Ovary (tissue), 9 donors: Measurements from ENCODE around the gene HEXD. TPM values are rescaled to one million over a fixed set of nuclear protein-coding genes. Genes with fewer than 3 reads are reported as not detected.

Experiments used
- DNase-seq, 5 donors: peaks; one replicate each; pipeline ENCODE4 v3.0.0-alpha.2; 2019 to 2020
- H3K27ac ChIP-seq, 2 donors: fragments of 200-600 bp; one replicate each; pipeline versions ENCODE4 v1.5.1 to v1.8.0; 2019 to 2022
- H3K27me3 ChIP-seq: fragments of 200-600 bp; one replicate; pipeline ENCODE4 v1.8.0; 2022
- H3K36me3 ChIP-seq: fragments of 200-600 bp; sonication (generic); one replicate; pipeline ENCODE4 v1.5.1; 2019
- H3K4me1 ChIP-seq: one replicate; pipeline ENCODE4 v1.8.1; 2013; ENCODE audit warnings: mild to moderate bottlenecking, moderate library complexity; ENCODE audit not compliant: insufficient read depth
- H3K4me3 ChIP-seq: fragments of 200-600 bp; sonication (generic); one replicate; pipeline ENCODE4 v1.5.1; 2017
- H3K9me3 ChIP-seq, 2 donors: fragments of 200-600 bp in 1 of 2; sonication (generic) in 1 of 2; one replicate each; pipeline versions ENCODE4 v1.5.1 to v1.8.1; 2013 to 2019; ENCODE audit warnings: mild to moderate bottlenecking in 1 of 2, moderate library complexity in 1 of 2
- CTCF ChIP-seq, 3 donors: fragments of 450-650 bp in 2 of 3; fragments of 200-600 bp in 1 of 3; IDR thresholded peaks; one replicate each; pipeline versions ENCODE4 v1.5.1 to v1.8.0; 2016 to 2022; ENCODE audit warnings: antibody characterized with exemption in 3 of 3, mild to moderate bottlenecking in 1 of 3
- EP300 ChIP-seq: sonication (generic); formaldehyde crosslinking; IDR thresholded peaks from one replicate; pipeline ENCODE4 v1.6.1; 2017; ENCODE audit warnings: antibody characterized with exemption
- POLR2A ChIP-seq: fragments of 450-650 bp; IDR thresholded peaks from one replicate; pipeline ENCODE4 v1.6.1; 2017; ENCODE audit warnings: antibody characterized with exemption, mild to moderate bottlenecking, moderate library complexity
- WGBS, 3 donors: extraction: QIAGEN DNeasy Blood & Tissue Kit in 1 of 3; methylation state at CpG; one replicate each; pipeline versions ENCODE4 v1.1.5 to v1.1.7; 2013 to 2017; 5-methylcytosine and 5-hydroxymethylcytosine counted together
- intact Hi-C, 4 donors: fragments of 100-400 bp; cut with DNase I; formaldehyde crosslinking; loops; one replicate each; pipeline versions ENCODE4 v1.11.0 to v1.15.1; 2022 to 2023
- polyA plus RNA-seq, 2 donors: library from polyadenylated mRNA; stranded (reverse); fragments of 200-250 nt in 1 of 2; fragments of 350-450 nt in 1 of 2; fragmentation: Illumina TruSeq in 1 of 2; extraction: RNeasy Lipid Tissue Mini Kit (QIAGEN cat#74804) in 1 of 2; gene quantifications; one replicate each; pipeline ENCODE4 v1.2.3, GENCODE V29; 2013 to 2014
- total RNA-seq, 7 donors: library from RNA; depleted of rRNA in 2 of 7; stranded (reverse); fragments of >200 nt in 2 of 7; fragmentation: NEBNext Ultra II Directional in 3 of 7; extraction: Animal tissue kit (Norgen Biotek cat#: 25700) in 3 of 7; gene quantifications; one replicate each; pipeline versions ENCODE4 v1.1.0 to v1.2.4, GENCODE V29; 2016 to 2023
- donor health status: DM: no; HTN: no; CAD: no; lungs with moderate emphysema.
- donor health status: DM: no; HTN: no; CAD: no.
- donor health status: Bipolar disorder and iron deficiency.
- donor health status: DM: yes; HTN: yes; CAD: no.
- donor health status: DM: no; HTN: no; CAD: no.
- donor health status: DM: yes; HTN: yes; CAD: no.

The HEXD gene
- total and polyA plus RNA-seq, 9 donors: 8.7 to 74.7 (median 46.6) TPM

- H3K36me3 ChIP-seq: no peaks in the 10 kb centered on the region
- H3K4me3 ChIP-seq: no peak overlapping the region
- H3K27ac ChIP-seq: no peak overlapping the region
- WGBS, 3 donors: 93 to 95% (median 94%) methylated on average over 19 to 23 of the region's 23 CpGs
- H3K9me3 ChIP-seq: no peaks in the 10 kb centered on the region
- DNase-seq: no peak
- H3K27me3 ChIP-seq: no peaks in the 10 kb centered on the region
- no peaks in the 10 kb centered on the region for H3K4me1 ChIP-seq
- TF ChIP-seq POLR2A: no peak
- intact Hi-C loops: no loop called here
These were observed 26.6 kb upstream of the HEXD start for GRCh38 chr17:82391496-82392066.

GRCh38 chr17:82392209-82392920 lies 25.8 kb upstream of the HEXD start:
- no peak for TF ChIP-seq POLR2A
- no peak for TF ChIP-seq EP300
- no peak for TF ChIP-seq CTCF (IDR thresholded peaks at IDR 0.05)
- no peaks in the 10 kb centered on the region for H3K9me3 ChIP-seq
- DNase-seq: no peak
- H3K27me3 ChIP-seq: no peaks in the 10 kb centered on the region
- WGBS, 3 donors: 92% methylated on average over 28 of the region's 28 CpGs
- intact Hi-C loops: no loop called here
- H3K27ac ChIP-seq: no peak overlapping the region
- no peaks in the 10 kb centered on the region for H3K36me3 ChIP-seq
- H3K4me1 ChIP-seq: no peaks in the 10 kb centered on the region
- H3K4me3 ChIP-seq: no peak overlapping the region

- intact Hi-C loops: no loop called here
- TF ChIP-seq EP300 (no peak), CTCF (IDR thresholded peaks at IDR 0.05) (no peak), POLR2A (no peak)
- no peak for DNase-seq
- no peaks in the 10 kb centered on the region for H3K4me1 ChIP-seq
- H3K27ac ChIP-seq: no peak overlapping the region
- WGBS, 3 donors: 87 to 93% (median 87%) methylated on average over 15 of the region's 15 CpGs
- H3K4me3 ChIP-seq: no peak overlapping the region
- H3K36me3 ChIP-seq: no peaks in the 10 kb centered on the region
- H3K9me3 ChIP-seq: no peaks in the 10 kb centered on the region
- H3K27me3 ChIP-seq: no peaks in the 10 kb centered on the region
These were observed 25.2 kb upstream of the HEXD start for GRCh38 chr17:82392941-82393340.

- H3K27me3 ChIP-seq: no peaks in the 10 kb centered on the region
- no peak for TF ChIP-seq CTCF (IDR thresholded peaks at IDR 0.05)
- no peak for TF ChIP-seq POLR2A
- TF ChIP-seq EP300: no peak
- no peak overlapping the region for H3K4me3 ChIP-seq
- 81 to 99% (median 90%) methylated on average over 12 of the region's 12 CpGs for WGBS, 3 donors
- intact Hi-C loops: no loop called here
- H3K27ac ChIP-seq: no peak overlapping the region
- no peaks in the 10 kb centered on the region for H3K36me3 ChIP-seq
- no peaks in the 10 kb centered on the region for H3K9me3 ChIP-seq
- no peak for DNase-seq
- no peaks in the 10 kb centered on the region for H3K4me1 ChIP-seq
These were observed 23.9 kb upstream of the HEXD start for GRCh38 chr17:82394278-82394677.
